ENCODE data around the gene ADAMTSL1.

The ADAMTSL1 gene, protein sequence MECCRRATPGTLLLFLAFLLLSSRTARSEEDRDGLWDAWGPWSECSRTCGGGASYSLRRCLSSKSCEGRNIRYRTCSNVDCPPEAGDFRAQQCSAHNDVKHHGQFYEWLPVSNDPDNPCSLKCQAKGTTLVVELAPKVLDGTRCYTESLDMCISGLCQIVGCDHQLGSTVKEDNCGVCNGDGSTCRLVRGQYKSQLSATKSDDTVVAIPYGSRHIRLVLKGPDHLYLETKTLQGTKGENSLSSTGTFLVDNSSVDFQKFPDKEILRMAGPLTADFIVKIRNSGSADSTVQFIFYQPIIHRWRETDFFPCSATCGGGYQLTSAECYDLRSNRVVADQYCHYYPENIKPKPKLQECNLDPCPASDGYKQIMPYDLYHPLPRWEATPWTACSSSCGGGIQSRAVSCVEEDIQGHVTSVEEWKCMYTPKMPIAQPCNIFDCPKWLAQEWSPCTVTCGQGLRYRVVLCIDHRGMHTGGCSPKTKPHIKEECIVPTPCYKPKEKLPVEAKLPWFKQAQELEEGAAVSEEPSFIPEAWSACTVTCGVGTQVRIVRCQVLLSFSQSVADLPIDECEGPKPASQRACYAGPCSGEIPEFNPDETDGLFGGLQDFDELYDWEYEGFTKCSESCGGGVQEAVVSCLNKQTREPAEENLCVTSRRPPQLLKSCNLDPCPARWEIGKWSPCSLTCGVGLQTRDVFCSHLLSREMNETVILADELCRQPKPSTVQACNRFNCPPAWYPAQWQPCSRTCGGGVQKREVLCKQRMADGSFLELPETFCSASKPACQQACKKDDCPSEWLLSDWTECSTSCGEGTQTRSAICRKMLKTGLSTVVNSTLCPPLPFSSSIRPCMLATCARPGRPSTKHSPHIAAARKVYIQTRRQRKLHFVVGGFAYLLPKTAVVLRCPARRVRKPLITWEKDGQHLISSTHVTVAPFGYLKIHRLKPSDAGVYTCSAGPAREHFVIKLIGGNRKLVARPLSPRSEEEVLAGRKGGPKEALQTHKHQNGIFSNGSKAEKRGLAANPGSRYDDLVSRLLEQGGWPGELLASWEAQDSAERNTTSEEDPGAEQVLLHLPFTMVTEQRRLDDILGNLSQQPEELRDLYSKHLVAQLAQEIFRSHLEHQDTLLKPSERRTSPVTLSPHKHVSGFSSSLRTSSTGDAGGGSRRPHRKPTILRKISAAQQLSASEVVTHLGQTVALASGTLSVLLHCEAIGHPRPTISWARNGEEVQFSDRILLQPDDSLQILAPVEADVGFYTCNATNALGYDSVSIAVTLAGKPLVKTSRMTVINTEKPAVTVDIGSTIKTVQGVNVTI (N-terminal part only)

GRCh38 chr9:18473652-18474279 is at the start of gene ADAMTSL1:
Gene ADAMTSL1 (plus strand): TSS chr9:18474153. CDS start chr9:18474233, 80 bp downstream.
- no peak for DNase-seq

- no peak for DNase-seq
These were observed 46.3 kb upstream of the ADAMTSL1 start for GRCh38 chr9:18427691-18428090.

- no peak for DNase-seq
These were observed 45.3 kb upstream of the ADAMTSL1 start for GRCh38 chr9:18428661-18429060.

- no peak for DNase-seq
These were observed 44.9 kb upstream of the ADAMTSL1 start for GRCh38 chr9:18429070-18429469.

- no peak for DNase-seq
These were observed 40.3 kb upstream of the ADAMTSL1 start for GRCh38 chr9:18433620-18434019.

GRCh38 chr9:18437315-18438201 is 36.4 kb upstream of the ADAMTSL1 start:
- no peak for DNase-seq

- no peak for DNase-seq
These were observed 35.5 kb upstream of the ADAMTSL1 start for GRCh38 chr9:18438300-18438925.

- no peak for DNase-seq
These were observed 35.0 kb upstream of the ADAMTSL1 start for GRCh38 chr9:18438951-18439350.

- DNase-seq: no peak
These were observed 32.7 kb upstream of the ADAMTSL1 start for GRCh38 chr9:18441261-18441660.

DNA sequence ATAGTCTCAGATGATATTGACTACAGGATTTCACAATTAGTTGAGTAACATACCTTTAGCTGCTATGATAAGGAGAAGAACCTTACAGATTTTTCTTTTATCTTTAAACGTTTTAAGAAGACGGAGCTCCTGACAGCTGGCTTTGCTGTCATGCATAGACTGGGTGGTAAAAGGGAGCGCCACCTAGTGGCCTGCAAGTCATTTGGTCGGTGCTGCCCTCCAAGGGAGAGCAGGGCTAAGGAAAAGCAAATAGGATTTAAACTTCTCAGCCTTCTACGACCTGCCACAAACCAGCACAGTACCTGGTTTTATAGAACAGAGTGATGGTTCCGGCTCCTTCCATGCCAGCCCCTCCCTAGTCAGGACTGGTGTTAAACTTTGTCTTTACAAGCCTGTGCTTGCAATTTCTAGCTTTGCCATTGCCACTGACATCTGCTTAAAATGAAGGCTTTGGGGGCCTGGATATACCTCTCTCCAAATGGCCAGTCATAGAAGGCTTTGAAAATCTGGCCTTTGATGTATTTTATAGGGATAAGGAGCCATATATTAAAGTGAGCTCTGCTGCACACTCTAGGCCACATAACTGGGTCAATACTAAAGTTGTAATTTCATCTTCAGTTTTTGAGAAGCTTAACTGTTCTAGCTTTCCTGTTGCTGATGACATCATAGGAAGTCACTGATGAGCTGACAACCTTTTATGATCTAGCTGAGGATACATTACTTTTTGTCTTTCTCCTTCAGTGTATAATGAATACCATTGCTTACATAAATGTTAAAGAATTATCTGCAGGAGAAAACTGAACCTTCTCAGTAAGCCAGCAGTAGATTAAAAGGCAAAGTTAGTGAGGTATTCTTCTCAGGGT is 31.1 kb upstream of the ADAMTSL1 start:
- peak; percentile 27 for DNase-seq

DNA sequence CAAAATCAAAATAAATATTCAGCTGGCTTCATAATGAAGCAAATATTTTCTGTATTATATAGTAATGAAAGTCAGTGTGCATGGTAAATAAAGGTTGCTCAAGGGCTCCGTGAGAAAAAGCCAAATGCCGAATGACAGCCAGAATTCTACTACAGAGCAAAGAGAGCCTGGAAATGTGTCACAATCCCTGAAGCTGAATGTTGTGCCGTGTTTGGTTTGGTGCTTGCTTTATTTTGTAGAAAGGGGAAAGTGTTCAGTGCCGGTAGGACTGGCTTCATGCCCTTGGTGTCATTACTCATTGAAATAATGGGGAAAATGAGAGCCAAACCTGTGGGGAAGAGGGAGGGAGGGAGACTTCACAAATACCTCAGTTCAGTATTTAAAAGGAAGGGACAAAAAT is 26.8 kb upstream of the ADAMTSL1 start:
- no peak for DNase-seq

DNA sequence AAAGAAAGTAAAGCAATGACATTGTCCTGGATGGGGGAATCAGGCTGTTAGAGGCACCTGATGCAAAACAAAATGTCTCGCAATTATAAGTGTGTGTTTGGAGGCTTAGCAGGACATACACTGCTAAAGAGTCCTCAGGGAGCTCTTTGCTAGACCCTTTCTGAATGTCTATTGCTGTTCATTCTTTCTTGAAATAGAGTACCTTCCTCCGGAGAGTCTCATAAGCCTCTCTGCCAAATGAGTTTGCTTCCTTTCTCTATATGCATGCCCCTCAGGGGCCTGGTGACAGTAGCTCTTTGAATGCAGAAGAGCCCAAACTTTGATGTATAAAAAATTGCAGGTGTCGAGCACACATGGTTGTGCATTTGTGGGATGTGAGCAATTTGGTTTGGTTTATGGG is 26.4 kb upstream of the ADAMTSL1 start:
- no peak for DNase-seq

DNA sequence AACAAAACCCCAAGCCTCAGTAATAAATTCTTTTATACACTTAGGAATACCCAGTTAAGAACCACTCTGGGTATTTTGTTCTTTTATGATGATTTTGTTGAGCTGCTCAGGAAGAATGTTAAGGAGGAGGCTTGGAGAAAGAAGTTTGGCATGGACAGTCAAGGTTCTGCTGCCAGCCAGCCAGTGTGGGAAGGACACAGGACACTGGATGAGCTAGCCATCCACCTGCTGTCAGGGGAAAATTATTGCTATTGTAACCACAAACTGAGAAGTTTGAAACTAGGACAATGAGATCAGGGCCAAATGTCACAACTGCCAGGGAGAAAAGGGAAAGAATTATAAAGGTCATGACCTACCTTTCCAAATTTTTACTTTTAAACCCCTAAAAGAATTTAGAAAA is 25.9 kb upstream of the ADAMTSL1 start:
- no peak for DNase-seq

GRCh38 chr9:18451406-18451805 is 22.5 kb upstream of the ADAMTSL1 start:
- no peak for DNase-seq

- no peak for DNase-seq
These were observed 21.7 kb upstream of the ADAMTSL1 start for GRCh38 chr9:18452276-18452675.

- no peak for DNase-seq
These were observed 17.2 kb upstream of the ADAMTSL1 start for GRCh38 chr9:18456624-18457237.

- DNase-seq: no peak
These were observed 16.4 kb upstream of the ADAMTSL1 start for GRCh38 chr9:18457510-18457909.

DNA sequence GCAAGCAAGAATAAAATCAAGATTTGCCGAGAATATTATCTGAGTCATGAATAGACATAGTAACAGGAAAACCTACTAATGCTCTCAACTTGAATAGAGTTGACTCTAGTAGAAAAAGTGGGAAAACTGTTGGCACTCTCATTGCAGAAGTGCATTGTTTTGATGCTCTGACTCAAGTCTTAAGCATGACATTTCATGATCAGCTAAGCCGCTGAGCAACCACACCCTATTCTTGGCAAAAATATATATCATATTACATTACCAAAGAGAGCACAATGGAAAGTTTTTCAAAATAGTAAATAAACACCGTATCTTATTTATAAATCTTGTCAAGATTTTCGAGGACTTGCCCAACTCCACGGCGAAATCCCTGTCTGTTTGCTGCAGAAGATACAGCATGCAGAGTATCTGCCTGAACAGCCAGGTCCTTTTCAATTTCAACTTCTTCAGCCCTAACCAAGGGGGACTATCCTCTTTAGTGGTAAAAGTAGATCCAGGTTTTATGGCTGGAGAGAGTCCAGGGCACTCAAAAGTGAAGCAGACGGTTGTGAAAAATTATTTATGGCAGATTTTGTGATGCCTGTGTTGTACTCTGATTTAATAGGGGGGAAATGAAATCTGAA is 13.9 kb upstream of the ADAMTSL1 start:
- no peak for DNase-seq

DNA sequence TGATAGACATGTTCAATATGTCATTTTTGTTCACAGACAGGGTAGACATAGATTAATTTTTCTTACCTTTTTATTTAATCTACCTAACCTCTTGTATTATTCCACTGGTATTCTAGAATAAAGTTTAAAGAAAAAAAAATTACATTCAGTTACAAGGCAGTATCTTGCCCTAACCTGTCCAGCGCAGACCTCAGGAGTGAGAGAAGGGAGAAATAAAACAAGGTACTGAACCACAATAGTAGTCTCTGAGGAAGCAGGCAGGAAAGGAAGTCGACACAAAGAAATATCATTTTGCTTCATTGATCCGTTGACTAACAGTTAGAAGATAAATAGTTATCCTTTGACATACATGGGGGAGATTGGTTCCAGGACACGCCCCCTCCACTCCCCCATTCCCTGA is 12.5 kb upstream of the ADAMTSL1 start:
- DNase-seq: no peak
